ENCODE data around the gene ACTN3.

The ACTN3 gene

DNA sequence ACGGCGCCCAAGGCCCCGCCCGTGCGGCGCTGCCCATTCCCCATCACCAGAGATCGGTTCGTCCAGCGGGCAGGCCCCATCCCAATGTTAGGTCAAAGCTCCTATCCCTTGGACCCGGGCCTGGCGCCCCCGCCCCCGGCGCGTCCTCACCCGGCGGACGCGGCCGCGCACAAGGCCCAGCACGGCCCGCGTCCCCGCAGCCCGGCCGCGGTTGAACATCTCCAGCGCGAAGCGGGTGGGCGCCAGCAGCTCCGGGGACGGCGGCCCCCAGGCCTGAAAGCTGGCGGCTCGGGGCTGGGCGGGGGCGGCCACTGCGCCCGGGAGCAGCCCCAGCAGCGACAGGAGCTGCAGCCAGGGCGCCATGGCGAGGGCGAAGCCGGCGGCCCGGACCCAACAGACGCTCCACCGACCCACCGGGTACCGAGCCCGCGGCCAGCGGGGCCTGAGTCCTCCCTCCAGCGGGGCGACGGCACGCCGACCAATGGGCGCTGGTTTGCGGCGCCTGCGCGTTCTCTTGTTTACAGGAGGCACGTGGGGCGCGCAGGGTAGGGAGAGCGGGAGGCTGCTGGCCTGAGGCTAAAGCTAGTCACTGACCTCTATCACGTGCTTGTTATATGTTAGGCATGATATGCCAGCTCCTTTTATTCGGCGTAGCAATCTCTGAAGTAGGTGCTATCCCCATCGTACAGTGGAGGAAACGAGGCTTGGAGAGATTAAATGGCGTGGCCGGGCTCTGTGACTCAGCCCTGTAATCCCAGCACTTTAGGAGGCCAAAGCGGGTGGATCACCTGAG, 21.6 kb downstream of the ACTN3 start, which contains the start of gene CTSF:
Gene CTSF, minus strand, starts transcription at position 483 of the 793 bp plus-strand sequence. Its CDS starts 120 bp downstream, at position 363.
- TF ChIP-seq, protein P1, sequence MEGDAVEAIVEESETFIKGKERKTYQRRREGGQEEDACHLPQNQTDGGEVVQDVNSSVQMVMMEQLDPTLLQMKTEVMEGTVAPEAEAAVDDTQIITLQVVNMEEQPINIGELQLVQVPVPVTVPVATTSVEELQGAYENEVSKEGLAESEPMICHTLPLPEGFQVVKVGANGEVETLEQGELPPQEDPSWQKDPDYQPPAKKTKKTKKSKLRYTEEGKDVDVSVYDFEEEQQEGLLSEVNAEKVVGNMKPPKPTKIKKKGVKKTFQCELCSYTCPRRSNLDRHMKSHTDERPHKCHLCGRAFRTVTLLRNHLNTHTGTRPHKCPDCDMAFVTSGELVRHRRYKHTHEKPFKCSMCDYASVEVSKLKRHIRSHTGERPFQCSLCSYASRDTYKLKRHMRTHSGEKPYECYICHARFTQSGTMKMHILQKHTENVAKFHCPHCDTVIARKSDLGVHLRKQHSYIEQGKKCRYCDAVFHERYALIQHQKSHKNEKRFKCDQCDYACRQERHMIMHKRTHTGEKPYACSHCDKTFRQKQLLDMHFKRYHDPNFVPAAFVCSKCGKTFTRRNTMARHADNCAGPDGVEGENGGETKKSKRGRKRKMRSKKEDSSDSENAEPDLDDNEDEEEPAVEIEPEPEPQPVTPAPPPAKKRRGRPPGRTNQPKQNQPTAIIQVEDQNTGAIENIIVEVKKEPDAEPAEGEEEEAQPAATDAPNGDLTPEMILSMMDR (IDR thresholded peaks at IDR 0.05; ENCODE audit: low read depth, low read length, missing control alignments): no peak
- no peak for DNase-seq (ENCODE audit: low read depth)
- peak within 1 kb of the TSS; percentile 43 for H3K4me3 ChIP-seq (ENCODE audit: low read depth, low read length)

DNA sequence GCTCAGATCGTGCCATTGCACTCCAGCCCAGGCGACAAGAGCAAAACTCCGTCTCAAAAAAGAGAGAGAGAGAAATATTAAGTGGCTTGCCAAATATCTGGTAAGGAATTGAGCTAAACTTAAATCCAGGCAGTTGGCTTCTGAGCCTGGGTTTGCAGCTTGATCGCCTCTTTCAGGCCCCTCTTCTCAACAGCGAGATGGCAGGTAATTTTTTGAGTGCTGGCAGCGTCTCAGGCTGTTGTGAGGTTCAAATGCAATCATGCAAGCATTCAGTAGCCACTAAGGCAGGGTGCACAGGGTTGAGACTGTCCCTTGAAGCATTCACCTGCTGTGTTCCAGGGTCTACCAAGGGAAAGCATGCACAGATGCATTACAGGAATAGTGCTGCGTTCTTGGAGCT, 22.4 kb downstream of the ACTN3 start:
- H3K4me3 ChIP-seq (ENCODE audit: low read depth, low read length): no peak overlapping the region
- TF ChIP-seq, protein P1 (IDR thresholded peaks at IDR 0.05; ENCODE audit: low read depth, low read length, missing control alignments): no peak
- DNase-seq (ENCODE audit: low read depth): no peak

- no peak overlapping the region for H3K4me3 ChIP-seq (ENCODE audit: low read depth, low read length)
- DNase-seq (ENCODE audit: low read depth): no peak
- TF ChIP-seq, protein P1 (IDR thresholded peaks at IDR 0.05; ENCODE audit: low read depth, low read length, missing control alignments): no peak
Measured at GRCh38 chr11:66570079-66570849, 23.6 kb downstream of the ACTN3 start.

- no peak overlapping the region for H3K4me3 ChIP-seq (ENCODE audit: low read depth, low read length)
- TF ChIP-seq, protein P1 (IDR thresholded peaks at IDR 0.05; ENCODE audit: low read depth, low read length, missing control alignments): no peak
- no peak for DNase-seq (ENCODE audit: low read depth)
Measured at GRCh38 chr11:66570850-66571180, 24.1 kb downstream of the ACTN3 start.

GRCh38 chr11:66579017-66579606, 32.4 kb downstream of the ACTN3 start:
- no peak overlapping the region for H3K4me3 ChIP-seq (ENCODE audit: low read depth, low read length)
- TF ChIP-seq, protein P1 (IDR thresholded peaks at IDR 0.05; ENCODE audit: low read depth, low read length, missing control alignments): peak; percentile 90
- peak; percentile 15 for DNase-seq (ENCODE audit: low read depth)

GRCh38 chr11:66580803-66581202, 34.1 kb downstream of the ACTN3 start:
- H3K4me3 ChIP-seq (ENCODE audit: low read depth, low read length): no peak overlapping the region
- no peak for DNase-seq (ENCODE audit: low read depth)
- TF ChIP-seq, protein P1 (IDR thresholded peaks at IDR 0.05; ENCODE audit: low read depth, low read length, missing control alignments): no peak

All from GM12864 (cell line).